Eye (tissue), 1 donor: Measurements from ENCODE around the gene FHIT.

Source experiments
- DNase-seq: peaks from one replicate; pipeline ENCODE4 v3.0.0-alpha.2; 2015

FHIT gene

DNA sequence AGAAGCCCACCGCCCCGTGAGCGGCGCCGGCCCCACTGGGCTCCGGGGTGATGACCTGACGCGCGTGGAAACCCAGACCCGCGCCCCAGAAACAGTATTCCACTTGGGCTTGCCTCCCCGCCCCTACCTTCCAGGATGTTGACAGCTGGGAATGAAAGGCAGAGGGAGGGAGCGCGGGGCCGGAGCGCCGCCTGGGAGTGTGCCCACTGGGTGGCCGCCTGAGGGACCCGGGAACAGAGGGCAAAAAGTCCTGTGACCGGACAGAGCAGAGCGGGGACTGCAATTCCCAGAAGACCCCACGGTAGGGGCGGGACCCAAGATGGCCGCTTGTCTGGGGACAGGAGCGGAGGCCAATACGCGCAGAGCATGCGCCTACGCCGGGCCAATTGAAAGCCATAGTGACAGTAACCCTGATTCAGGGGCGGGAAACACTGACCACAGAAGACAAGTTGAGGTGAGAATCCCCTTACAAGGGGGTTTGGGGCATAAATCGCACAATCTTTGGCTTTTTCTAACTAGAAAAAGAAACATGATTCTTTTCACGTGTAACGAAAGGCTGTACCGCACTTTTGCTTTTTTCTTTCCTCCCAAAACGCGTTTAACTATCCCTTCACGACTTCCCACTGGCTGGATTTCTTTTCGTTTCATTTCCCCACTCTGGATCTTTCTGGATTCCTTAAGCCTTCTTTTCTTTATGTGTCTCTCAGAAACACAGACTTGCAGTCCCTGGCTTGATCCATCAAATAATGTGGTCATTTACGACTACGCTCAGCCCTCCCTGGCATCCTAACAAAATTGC is at the start of gene FHIT:
TSS of gene FHIT (minus strand) at position 279 of the 799 bp plus-strand sequence.
- peak; percentile 98 for DNase-seq

DNA sequence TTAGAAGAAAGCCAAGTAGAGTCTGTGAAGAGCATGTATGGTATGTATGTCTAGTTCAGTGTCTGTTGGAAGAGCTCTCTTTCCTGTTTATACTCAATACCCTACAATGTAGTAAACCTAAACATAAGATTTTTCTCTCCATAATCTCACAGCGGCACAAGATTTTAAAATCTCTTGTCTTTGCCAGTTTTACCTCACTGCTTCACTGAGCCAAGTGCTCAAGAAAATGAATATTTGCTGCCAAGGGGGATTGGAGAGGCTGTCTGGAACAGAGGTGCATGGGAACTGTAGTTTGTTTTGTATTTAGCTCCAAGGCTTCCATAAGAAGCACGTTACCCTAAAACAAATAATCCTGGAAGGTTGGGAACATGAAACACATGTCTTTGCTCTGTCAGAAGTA is 49.5 kb upstream of the FHIT start:
- DNase-seq: no peak

DNA sequence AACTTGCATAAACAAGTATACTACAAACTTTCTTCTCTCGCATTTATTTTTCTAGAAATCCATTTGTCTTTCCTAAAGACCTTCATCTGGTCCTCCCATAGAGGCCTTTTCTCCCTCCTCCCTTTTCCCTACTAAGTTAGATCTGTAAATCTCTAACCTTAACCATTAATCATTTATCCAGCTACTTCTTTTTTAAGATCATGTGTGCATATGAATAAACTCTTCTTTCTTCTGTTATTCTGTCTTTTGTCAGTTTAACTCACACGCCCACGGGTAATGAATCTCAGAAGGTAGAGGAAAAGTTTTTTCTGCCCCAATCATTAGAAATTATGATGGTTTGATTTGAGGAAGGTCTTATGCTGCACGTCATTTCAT is 48.7 kb upstream of the FHIT start:
- DNase-seq: no peak

DNA sequence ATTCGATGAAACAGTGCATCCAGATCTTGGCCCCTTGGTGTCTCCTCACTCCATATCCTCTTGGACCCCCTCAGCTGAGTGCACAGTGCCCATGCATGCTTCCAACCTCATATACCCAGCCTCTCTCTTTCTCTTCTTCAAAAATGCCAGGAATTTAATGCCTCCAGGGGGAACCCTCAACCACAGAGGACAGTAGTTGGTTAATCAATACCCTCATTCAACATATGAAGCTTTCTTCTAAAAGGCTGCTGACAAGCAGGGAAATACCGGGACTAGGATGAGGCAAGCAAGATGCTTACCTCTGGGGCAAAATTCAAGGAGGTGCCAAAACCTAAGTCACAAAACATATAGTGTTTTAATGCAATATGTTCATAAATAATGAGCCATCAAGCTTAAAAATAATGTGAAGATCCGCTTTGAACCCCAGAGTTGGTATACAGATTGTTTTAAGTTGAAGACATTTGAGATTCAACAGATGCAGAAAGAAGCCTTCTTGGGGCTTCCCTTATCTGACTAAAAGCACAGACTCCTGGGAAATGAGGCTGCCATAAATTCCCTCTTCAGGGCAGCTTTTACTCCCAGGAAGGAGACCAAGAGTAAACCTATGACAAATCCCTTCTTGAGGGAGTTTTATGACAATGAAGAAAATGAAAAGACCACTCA is 48.2 kb upstream of the FHIT start:
- DNase-seq: no peak

DNA sequence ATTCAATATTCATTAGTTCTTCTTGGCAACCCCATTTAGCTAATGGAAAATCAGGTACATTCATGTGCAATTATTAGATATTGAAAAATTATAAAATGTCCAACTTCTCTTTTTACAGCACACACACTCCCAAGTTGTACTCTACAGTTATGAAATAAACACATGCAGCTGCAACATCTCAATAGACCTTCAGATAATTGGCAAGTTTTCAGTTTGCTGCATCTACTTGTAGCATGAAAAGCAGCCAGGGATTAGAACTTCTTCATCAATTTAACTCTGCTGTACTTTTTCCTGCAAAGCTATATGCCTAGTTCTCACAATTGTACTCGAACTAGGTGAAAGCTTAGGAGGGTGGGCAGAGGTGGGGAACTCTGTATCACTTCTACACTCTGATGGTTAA is 46.6 kb upstream of the FHIT start:
- no peak for DNase-seq

DNA sequence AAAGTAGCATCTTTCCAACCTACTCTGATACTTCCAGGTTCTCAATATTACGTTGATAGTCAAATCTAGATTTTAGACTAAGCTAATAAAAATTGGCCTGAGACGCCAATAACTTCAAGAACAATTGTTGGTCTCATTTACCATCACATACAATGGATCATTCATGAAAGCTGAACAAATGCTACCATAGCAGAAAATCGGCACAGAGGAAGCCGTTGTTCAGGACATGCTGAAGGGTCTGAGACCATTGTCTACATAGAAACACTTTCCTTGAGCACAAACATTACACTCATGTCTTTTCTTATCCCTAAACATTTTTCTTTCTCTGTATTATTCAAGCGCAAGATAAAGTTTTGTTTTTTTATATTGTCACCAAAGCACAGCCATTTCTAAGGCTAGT is 37.2 kb upstream of the FHIT start:
- no peak for DNase-seq

DNA sequence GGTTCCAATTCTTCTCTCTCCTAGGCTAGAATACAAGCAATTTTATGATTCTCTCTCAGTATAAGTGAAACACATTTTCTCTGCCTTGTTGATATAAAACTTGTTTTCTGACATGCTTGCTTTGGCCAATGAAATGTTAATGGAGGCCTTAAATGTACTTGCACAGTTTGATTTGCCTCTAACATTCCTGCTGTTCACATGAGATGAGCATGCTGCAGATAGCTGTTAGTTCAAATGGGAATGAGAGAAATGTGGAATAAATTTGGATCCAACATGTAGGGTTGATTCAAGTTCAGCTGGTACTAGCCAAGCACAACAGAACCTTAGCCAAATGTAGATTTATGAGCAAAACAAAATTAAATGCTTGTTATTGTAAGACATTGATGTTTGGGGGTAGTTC is 32.6 kb upstream of the FHIT start:
- peak; percentile 3 for DNase-seq

DNA sequence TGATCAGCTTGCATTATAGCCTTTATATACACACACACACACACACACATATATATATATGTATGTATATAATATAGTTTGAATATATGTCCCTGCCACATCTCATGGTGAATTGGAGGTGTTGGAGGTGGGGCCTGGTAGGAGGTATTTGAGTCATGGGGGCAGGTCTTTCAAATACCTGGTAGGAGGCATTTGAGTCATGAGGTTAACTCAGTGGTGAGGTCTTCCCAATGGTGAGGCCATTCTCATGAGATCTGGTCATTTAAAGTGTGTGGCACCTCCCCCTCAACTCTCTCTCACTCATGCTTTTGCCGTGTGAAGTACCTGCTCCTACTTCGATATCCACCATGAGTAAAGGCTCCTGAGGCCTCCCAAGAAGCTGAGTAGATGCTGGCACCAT is 27.5 kb upstream of the FHIT start:
- no peak for DNase-seq

DNA sequence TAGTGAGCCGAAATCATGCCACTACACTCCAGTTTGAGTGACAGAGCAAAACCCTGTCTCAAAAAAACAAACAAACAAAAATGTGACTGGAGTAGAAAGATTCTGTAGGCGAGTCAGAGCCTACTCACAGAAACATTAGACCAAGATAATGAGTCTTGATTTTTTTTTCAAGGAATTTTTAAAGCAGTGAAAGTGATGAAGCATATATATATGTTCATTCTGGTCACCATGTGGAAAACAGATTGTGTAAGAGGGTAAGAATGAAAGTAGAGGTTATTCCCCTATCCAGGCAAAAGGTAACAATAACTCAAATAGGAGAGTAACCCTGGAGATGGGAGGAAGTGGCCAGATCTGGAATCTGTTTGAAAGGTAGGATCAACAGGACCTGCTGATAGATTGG is 26.2 kb upstream of the FHIT start:
- DNase-seq: no peak

DNA sequence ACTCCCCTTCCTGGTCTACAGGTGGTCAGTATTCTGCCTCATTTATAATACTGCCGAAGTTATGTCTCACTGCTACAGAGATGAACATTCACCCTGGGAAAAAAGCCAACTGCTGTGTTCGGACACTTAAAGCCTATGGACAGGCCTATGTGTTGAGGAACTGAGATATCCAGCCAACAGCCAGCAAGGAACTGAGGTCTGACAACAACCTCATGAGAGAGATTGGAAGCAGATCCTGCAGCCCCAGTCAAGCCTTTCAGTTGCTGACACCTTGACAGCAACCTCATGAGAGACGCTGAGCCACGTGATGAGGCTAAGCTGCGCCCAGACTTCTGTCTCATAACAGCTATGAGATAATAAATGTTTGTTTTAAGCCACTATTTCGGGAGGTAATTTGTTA is 18.2 kb upstream of the FHIT start:
- DNase-seq: no peak

DNA sequence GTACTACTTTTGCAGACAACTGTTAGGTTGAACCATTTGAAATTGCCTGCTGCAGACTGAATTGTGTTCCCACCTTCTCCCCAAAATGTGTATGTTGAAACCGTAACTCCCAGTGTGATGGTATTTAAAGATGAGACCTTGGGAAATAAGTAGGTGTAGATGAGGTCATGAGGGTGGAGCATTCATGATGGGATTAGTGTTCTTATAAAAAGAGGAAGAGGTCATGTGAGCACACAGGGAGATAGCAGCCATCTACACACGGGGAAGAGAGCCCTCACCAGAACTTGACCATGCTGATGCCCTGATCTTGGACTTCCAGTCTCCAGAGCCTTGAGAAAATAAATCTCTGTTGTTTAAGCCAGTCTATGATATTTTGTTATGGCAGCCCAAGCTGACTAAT is 17.4 kb upstream of the FHIT start:
- no peak for DNase-seq

DNA sequence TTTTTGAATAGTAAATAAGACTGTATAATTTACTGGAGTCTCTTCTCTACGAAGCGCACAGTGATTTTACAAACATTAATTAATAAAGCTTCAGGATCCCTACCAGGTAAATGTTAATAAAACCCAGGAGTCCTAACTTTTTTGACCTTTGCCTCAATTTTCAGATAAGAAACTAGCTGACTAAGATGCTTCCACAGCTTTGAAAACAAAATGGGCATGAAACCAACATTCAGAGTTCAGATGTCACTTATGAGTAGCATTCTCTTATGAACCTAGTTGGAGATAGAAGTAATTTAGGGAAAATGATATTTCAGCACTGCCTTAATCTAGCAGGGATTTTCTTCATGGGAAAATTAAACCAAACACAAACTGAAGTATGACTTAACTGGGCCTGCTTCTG is 13.0 kb upstream of the FHIT start:
- no peak for DNase-seq

DNA sequence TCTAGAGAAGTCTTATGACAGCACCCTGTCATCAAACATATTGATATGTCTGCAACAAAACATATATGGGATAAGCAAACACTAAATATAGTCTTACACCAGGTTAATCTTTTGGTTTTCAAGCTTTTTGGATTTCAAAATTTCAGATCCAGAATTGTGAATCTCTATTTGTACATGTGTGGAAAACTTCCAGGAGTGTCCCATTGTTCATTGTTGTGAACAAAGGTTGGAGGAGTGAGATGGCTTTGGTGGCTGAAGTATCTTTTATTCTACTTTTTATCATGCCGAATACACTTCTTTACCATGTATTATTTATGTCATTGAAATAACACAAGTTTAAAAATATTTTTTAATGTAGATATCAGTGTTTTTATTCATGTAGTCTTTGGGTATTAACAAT is 5.9 kb upstream of the FHIT start:
- no peak for DNase-seq

DNA sequence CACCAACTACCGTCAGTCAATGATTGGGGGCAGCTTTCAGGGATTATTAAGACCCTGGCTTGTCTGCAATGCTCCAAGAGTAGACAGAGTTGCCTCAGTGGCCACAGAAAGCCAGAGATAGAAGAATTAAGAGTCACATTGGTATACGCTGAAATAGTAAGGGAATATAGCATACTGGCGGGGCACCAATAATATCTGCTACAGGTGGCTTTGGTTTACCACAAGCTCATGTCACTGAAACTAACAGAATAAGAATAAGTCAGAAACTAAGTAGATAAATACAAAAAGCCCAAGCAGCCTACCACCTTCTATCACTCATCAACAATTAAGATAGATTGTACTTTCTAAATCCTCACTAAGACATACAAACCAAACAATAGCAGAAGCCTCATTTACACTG is 2.5 kb upstream of the FHIT start:
- DNase-seq: no peak

DNA sequence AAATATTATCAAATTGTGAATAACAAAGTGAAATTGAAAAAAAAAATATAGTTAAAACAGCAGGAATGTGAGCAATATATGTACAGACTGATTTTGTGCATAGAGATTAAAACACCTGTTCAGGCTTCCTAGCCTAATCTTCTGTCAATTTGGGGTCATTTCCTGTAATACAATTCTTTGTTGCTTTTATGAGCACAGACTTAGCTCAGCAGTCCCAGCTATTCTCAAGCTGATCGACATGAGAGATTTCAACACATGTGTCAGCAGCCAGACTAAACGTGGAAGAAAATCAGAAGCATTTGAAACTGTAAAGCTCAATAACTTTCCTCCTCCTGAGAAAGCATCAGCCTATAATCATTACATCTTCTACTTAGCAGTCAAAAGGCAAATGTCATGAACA is 1.6 kb upstream of the FHIT start:
- DNase-seq: no peak

DNA sequence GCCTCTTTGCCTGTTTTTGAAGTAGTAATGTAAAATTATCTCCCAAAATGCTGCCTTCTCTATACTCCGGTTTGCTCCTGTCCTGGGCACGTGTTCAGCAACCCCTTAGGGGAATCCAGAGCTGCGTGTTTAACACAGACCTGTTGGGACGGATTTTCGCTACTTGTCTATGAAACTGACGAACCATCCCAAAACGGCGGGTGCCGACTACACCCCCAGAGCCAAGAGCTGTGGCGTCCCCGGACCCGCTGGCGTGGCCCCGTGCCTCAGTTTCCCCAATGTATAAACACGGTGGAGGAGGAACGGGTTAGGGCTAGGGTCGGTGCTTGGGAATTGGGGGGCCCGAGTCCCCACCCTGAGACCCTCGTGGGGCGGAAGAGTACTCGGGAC is 473 bp downstream of the FHIT start:
- DNase-seq: peak; percentile 66

DNA sequence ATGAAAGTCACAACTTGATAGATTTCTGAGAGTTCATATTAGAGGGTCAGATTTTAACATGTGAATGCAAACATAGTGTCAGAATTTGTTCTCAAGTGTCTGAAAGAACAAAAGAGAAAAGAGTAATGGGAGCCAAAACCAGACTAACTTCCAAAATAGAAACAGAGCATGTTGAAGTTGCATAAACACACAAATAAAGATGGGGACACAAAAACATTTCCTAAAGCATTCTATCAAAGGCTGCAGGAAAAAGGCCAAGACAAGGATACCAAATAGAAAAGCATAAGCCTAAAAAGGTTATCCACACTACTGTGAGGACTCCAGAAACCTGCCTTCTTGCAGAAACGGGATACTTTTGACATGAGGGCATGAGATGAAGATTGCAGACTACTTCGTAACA is 2.8 kb downstream of the FHIT start:
- no peak for DNase-seq

DNA sequence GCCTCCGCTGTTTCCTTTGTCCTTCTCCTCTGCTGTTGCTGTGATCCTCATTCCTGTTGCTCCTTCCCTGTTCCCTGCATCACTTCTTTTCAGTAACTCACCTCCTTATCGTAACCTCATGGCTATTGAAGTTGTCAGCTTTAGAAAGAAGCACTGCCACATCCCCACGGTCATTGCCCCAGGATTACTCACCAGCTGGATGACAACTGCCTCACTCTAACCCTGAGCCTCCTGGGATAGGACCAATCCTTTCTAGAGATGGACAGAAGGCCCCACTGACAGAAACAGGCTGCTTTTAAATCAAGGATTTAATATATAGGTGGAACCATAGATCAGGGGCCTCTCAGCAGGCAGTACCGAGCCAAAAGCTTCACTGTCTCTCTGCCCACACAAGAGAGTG is 4.1 kb downstream of the FHIT start:
- DNase-seq: no peak

DNA sequence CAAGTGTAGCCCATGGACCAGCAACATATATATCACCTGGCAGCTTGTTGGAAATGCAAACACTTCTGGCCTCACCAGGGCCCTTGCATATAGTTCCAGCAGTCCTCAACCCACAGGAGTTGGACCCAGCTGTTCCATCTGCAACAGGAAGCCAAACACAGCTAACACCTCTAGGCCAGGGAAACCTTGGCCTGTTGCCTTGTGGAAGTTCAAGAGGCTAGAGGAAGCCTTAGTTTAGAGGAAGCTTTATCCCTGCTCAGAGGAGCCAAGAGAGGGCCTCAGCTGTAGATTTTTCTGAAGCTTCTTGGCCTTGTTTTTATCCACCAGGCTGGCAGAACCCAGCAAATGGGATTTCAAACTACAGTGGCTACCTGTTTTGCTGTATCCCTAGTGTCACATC is 11.4 kb downstream of the FHIT start:
- no peak for DNase-seq

DNA sequence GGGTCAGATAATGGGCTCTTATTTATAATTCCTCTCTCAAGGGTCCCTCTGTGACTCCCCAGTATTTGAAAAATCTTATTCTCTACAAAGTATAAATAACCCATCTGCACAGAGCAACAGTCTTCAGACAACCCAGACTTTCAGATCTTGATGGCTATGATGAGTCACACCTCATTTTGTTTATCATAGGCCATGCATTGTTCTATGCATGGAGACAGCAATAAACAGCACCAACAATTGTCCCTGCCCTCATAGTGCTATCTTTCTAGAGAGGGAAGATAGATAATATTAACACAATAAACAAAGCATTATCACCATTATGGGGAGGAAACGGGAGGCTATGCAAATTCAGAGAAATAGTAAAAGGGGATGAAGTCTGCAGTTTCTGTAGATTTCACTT is 13.4 kb downstream of the FHIT start:
- no peak for DNase-seq

DNA sequence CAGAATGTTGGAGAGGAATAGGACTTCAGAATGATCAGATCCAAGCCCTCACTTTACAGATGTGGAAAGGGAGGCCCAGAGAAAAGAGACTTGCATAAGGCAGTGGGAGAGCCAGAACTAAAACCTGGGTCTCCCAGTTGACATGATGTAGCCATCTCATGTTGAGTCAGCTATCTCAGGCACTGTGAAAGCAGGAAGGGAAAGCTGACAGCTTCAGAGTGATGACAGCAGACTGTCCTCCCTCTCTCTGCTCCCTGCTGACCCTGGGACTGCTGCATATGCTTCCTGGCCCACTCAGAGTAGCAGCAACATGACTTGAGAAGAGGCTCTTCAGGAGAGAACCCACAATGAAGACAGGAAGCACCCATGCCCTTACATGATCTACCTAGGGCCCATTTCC is 14.7 kb downstream of the FHIT start:
- DNase-seq: no peak

DNA sequence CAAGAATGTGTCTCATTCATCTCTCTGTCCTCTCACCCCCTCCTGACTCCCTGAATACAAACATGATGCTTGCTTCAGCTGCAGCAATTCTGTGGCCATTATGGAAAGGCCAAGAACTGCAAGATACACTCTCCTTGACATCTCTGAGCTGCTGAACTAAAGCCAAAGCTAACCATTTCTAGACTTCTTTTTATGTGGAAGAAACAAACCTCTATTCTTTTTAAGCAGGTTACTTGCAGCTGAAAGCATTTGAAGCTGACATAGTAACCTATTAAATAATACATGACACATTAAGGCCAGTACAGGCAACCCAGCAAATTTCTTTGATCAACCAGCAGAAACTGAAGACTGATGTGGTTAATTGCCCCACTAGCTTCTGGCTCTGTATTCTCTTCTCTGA is 17.5 kb downstream of the FHIT start:
- peak; percentile 54 for DNase-seq

DNA sequence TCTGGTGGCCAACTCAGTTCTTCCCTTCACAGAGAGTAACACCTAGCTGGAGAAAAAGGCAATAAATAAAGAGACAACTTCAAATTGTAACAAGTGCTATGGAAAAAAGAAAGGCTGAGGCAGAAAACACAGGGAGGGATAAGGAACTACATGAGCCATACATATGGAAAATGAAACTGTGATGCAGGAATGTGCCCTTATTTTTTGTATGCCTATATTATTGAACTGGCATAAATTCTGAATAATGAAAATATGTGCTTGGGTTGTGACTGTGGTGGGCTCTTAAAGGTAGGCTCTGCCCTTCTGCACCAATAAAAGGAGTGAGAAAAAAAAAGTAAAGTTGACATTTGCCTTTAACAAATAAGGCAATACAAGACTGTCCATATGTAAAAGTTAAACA is 19.6 kb downstream of the FHIT start:
- DNase-seq: no peak

DNA sequence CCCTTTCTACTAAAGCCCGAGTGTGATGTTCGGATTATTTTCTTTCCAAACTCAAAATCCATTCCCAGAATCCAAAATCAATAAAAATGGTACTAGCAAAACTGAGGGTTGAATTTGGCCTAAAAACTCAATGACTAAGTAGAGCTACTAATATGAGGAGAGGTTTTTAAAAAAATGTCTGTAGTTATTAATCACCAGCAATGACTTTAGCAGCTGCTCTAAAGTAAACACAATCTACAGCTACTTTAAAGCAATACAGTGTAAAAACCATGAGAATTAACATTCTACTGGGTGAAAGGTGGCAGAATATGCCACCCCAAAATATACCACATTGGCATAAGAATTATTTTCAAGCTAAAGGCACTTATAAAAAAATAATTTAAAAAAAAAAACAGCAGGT is 23.5 kb downstream of the FHIT start:
- DNase-seq: no peak

DNA sequence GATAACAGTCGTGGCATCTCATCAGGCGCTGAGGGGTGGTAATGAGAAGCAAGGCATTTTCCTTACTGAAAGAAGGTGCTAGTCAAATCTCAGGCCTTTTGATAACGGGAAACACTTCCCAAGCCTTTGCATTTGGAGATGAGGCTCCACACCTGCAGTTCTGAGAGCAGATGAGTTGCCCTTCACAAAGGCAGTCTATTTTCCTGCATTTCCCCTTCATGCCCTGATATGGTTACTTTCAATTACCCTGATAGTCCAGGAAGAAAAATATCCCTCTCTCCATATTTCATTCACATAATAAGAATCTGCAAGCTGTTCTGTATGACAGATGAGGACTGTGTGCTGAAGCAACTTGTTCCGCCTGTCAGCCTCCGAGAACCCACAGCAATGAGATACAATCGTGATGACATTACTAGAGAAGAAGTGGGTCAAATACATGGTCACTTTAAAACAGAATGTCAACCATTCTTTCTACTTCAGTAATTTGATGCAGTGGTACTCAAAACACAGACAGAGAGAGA is 25.0 kb downstream of the FHIT start:
- peak; percentile 68 for DNase-seq
